Skeletal muscle tissue (tissue), 4 donors: ENCODE data around the gene OR13A1. TPM values are rescaled to one million over a fixed set of nuclear protein-coding genes. Genes with fewer than 3 reads are reported as not detected.
"Not testable (repeated sequence)": the region's sequence is repeated elsewhere in the genome, so short reads cannot be mapped to it uniquely, and the experiment has no call there.

Source experiments
- H3K27ac ChIP-seq: one replicate; pipeline ENCODE4 v1.7.0; 2013; ENCODE audit warnings: mild to moderate bottlenecking, low read depth, low read length, inconsistent platforms
- H3K27me3 ChIP-seq, 3 donors: one replicate each; pipeline ENCODE4 v1.7.0; 2013; ENCODE audit warnings: low read length in 3 of 3; ENCODE audit not compliant: control insufficient read depth in 3 of 3, insufficient read depth in 3 of 3
- H3K36me3 ChIP-seq, 3 donors: one replicate each; pipeline ENCODE4 v1.7.0; 2013; ENCODE audit warnings: low read length in 3 of 3; ENCODE audit not compliant: control insufficient read depth in 3 of 3, insufficient read depth in 3 of 3
- H3K4me1 ChIP-seq, 3 donors: one replicate each; pipeline ENCODE4 v1.7.0; 2013; ENCODE audit warnings: low read length in 3 of 3, mild to moderate bottlenecking in 3 of 3; ENCODE audit not compliant: control insufficient read depth in 3 of 3, insufficient read depth in 3 of 3
- H3K4me3 ChIP-seq, 3 donors: one replicate each; pipeline ENCODE4 v1.7.0; 2013; ENCODE audit warnings: low read length in 3 of 3
- H3K9ac ChIP-seq, 3 donors: one replicate each; pipeline ENCODE4 v1.7.0; 2013; ENCODE audit warnings: low read length in 3 of 3, mild to moderate bottlenecking in 3 of 3, moderate library complexity in 2 of 3, low read depth in 1 of 3
- H3K9me3 ChIP-seq, 3 donors: one replicate each; pipeline ENCODE4 v1.7.0; 2013; ENCODE audit warnings: low read length in 3 of 3; ENCODE audit not compliant: control insufficient read depth in 3 of 3
- total RNA-seq: library from RNA; depleted of rRNA; stranded (reverse); fragments of >200 nt; gene quantifications from one replicate; pipeline ENCODE4 v1.2.3, GENCODE V29; 2014
- donor health status: Osteomylitis.

The OR13A1 gene
- total RNA-seq = not detected

GRCh38 chr10:45315508-45315907 lies at the start of gene OR13A1:
Gene OR13A1 (minus strand): TSS chr10:45315608. CDS start chr10:45304422, 11,186 bp downstream.
- peaks cover 0 to 2% (median 0%) of the 10 kb centered on the region in 3 donors for H3K9me3 ChIP-seq
- H3K4me1 ChIP-seq = no peaks in the 10 kb centered on the region
- no peaks in the 10 kb centered on the region for H3K36me3 ChIP-seq
- no peak within 1 kb of the TSS for H3K4me3 ChIP-seq
- no peak within 1 kb of the TSS for H3K27ac ChIP-seq
- no peaks in the 10 kb centered on the region for H3K27me3 ChIP-seq
- H3K9ac ChIP-seq = no peak within 1 kb of the TSS

DNA sequence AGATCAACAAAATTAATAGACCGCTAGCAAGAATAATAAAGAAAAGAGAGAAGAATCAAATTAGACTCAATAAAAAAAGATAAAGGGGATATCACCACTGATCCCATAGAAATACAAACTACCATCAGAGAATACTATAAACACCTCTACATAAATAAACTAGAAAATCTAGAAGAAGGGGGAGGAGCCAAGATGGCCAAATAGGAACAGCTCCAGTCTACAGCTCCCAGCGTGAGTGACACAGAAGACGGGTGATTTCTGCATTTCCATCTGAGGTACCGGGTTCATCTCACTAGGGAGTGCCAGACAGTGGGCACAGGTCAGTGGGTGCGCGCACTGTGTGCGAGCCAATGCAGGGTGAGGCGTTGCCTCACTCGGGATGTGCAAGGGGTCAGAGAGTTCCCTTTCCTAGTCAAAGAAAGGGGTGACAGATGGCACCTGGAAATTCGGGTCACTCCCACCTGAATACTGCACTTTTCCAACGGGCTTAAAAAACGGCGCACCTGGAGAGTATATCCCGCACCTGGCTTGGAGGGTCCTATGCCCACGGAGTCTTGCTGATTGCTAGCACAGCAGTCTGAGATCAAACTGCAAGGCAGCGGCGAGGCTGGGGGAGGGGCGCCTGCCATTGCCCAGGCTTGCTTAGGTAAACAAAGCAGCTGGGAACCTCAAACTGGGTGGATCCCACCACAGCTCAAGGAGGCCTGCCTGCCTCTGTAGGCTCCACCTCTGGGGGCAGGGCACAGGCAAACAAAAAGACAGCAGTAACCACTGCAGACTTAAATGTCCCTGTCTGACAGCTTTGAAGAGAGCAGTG lies 46.8 kb upstream of the OR13A1 start:
- not testable (repeated sequence) for H3K27ac ChIP-seq, H3K4me3 ChIP-seq, H3K27me3 ChIP-seq, H3K9ac ChIP-seq, H3K9me3 ChIP-seq, H3K36me3 ChIP-seq, H3K4me1 ChIP-seq

GRCh38 chr10:45358961-45359360 lies 43.6 kb upstream of the OR13A1 start:
- H3K4me1 ChIP-seq, H3K9ac ChIP-seq, H3K9me3 ChIP-seq, H3K27me3 ChIP-seq, H3K27ac ChIP-seq, H3K4me3 ChIP-seq, H3K36me3 ChIP-seq: not testable (repeated sequence)

GRCh38 chr10:45355494-45355893 lies 40.1 kb upstream of the OR13A1 start:
- H3K9me3 ChIP-seq = no peaks in the 10 kb centered on the region
- H3K27ac ChIP-seq = no peak overlapping the region
- H3K27me3 ChIP-seq = peaks cover 0 to 5% (median 0%) of the 10 kb centered on the region in 3 donors
- no peaks in the 10 kb centered on the region for H3K4me1 ChIP-seq
- H3K9ac ChIP-seq = no peak overlapping the region
- no peaks in the 10 kb centered on the region for H3K36me3 ChIP-seq
- H3K4me3 ChIP-seq = no peak overlapping the region

GRCh38 chr10:45354261-45354660 lies 38.9 kb upstream of the OR13A1 start:
- Histone ChIP-seq H3K4me1 (no peaks in the 10 kb centered on the region), H3K9me3 (no peaks in the 10 kb centered on the region), H3K27ac (no peak overlapping the region), H3K36me3 (no peaks in the 10 kb centered on the region), H3K4me3 (no peak overlapping the region), H3K9ac (no peak overlapping the region), H3K27me3 (peaks cover 0 to 5% (median 0%) of the 10 kb centered on the region in 3 donors)

- Histone ChIP-seq H3K36me3 (no peaks in the 10 kb centered on the region), H3K4me3 (no peak overlapping the region), H3K27me3 (no peaks in the 10 kb centered on the region), H3K27ac (no peak overlapping the region), H3K9me3 (no peaks in the 10 kb centered on the region), H3K4me1 (no peaks in the 10 kb centered on the region), H3K9ac (no peak overlapping the region)
Observed at GRCh38 chr10:45353186-45353585, 37.8 kb upstream of the OR13A1 start.

GRCh38 chr10:45348196-45348765 lies 32.9 kb upstream of the OR13A1 start:
- H3K36me3 ChIP-seq, H3K27me3 ChIP-seq, H3K27ac ChIP-seq, H3K9ac ChIP-seq, H3K4me3 ChIP-seq, H3K4me1 ChIP-seq, H3K9me3 ChIP-seq: not testable (repeated sequence)

- not testable (repeated sequence) for H3K4me3 ChIP-seq, H3K9ac ChIP-seq, H3K36me3 ChIP-seq, H3K27ac ChIP-seq, H3K9me3 ChIP-seq, H3K27me3 ChIP-seq, H3K4me1 ChIP-seq
Observed at GRCh38 chr10:45347464-45347863, 32.1 kb upstream of the OR13A1 start.

- H3K27me3 ChIP-seq, H3K9me3 ChIP-seq, H3K9ac ChIP-seq, H3K4me1 ChIP-seq, H3K36me3 ChIP-seq, H3K27ac ChIP-seq, H3K4me3 ChIP-seq: not testable (repeated sequence)
Observed at GRCh38 chr10:45346652-45347335, 31.4 kb upstream of the OR13A1 start.

DNA sequence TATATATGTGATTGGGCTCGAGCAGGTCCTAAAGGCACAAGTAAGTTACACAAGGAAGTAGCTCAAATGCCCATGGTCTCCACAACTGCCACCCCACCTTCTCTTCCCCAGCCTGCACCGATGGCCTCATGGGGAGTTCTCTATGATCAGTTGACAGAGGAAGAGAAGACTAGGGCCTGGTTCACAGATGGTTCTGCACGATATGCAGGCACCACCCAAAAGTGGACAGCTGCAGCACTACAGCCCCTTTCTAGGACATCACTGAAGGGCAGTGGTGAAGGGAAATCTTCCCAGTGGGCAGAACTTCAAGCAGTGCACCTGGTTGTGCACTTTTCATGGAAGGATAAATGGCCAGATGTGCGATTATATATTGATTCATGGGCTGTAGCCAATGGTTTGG lies 25.0 kb upstream of the OR13A1 start:
- not testable (repeated sequence) for H3K27me3 ChIP-seq, H3K9ac ChIP-seq, H3K27ac ChIP-seq, H3K4me1 ChIP-seq, H3K9me3 ChIP-seq, H3K4me3 ChIP-seq, H3K36me3 ChIP-seq
